PC-3 (cell line): ENCODE results near the gene REM1. TPM values are rescaled to one million over a fixed set of nuclear protein-coding genes. Genes with fewer than 3 reads are reported as not detected.
A peak's percentile ranks its signal among the peaks of the same experiment; 100 is the strongest.

Experiments
- ATAC-seq: fragments of 200-7000 bp; cut with Tn5 transposase; 2 replicates; pipeline ENCODE4 v1.9.1; 2020; ENCODE audit warnings: mild to moderate bottlenecking, moderate library complexity
- BruUV-seq: library from RNA; stranded (reverse); fragments of 400-500 nt; replicated peaks from 2 replicates; lab custom pipeline; 2021; lab: Mats Ljungman, UMichigan
- CTCF ChIA-PET: fragments of 300-600 bp; sonication (Branson Sonifier 250); formaldehyde crosslinking; loops from one replicate; lab custom pipeline; 2022; ENCODE audit warnings: antibody characterized with exemption; lab: Charles Lee
- POLR2A ChIA-PET: fragments of 300-600 bp; sonication (Branson Sonifier 250); formaldehyde crosslinking; loops from one replicate; lab custom pipeline; 2022; ENCODE audit warnings: antibody characterized with exemption; ENCODE audit not compliant: unreplicated experiment; lab: Charles Lee
- DNase-seq: peaks from one replicate; pipeline ENCODE4 v3.0.0-alpha.2; 2015
- H2AFZ ChIP-seq: fragments of 300-600 bp; sonication (generic); 2 replicates; pipeline ENCODE4 v1.6.0; 2016; ENCODE audit warnings: antibody characterized with exemption, low read length
- H3F3A ChIP-seq: fragments of 300-600 bp; sonication (generic); one replicate; pipeline ENCODE4 v1.6.0; 2017; ENCODE audit warnings: antibody characterized with exemption, low read length, control low read depth, mild to moderate bottlenecking; ENCODE audit not compliant: unreplicated experiment
- H3K27ac ChIP-seq: fragments of 300-600 bp; sonication (generic); 2 replicates; pipeline ENCODE4 v1.5.1; 2016; ENCODE audit warnings: mild to moderate bottlenecking, low read length
- H3K27me3 ChIP-seq: fragments of 300-600 bp; sonication (generic); 2 replicates; pipeline ENCODE4 v1.6.1; 2016; ENCODE audit warnings: low read length, mixed read lengths
- H3K36me3 ChIP-seq: fragments of 300-600 bp; sonication (generic); 2 replicates; pipeline ENCODE4 v1.6.1; 2016; ENCODE audit warnings: low read depth, mixed run types, low read length, mixed read lengths
- H3K4me1 ChIP-seq: fragments of 300-600 bp; sonication (generic); 2 replicates; pipeline ENCODE4 v1.5.1; 2016; ENCODE audit warnings: low read length; ENCODE audit not compliant: insufficient read depth
- H3K4me2 ChIP-seq: fragments of 300-600 bp; sonication (generic); 2 replicates; pipeline ENCODE4 v1.6.0; 2016; ENCODE audit warnings: low read length
- H3K4me3 ChIP-seq: fragments of 300-600 bp; sonication (generic); 2 replicates; pipeline ENCODE4 v1.5.1; 2016; ENCODE audit warnings: mild to moderate bottlenecking, low read length, mixed read lengths
- H3K79me2 ChIP-seq: fragments of 300-600 bp; sonication (generic); 2 replicates; pipeline ENCODE4 v1.6.1; 2017; ENCODE audit warnings: low read length, mixed read lengths
- H3K9ac ChIP-seq: fragments of 300-600 bp; sonication (generic); 2 replicates; pipeline ENCODE4 v1.6.0; 2016; ENCODE audit warnings: mild to moderate bottlenecking, low read length
- H3K9me2 ChIP-seq: fragments of 300-600 bp; sonication (generic); replicated peaks from 2 replicates; pipeline ENCODE4 v1.6.1; 2016; ENCODE audit warnings: mixed run types, low read length, mixed read lengths
- H3K9me3 ChIP-seq: fragments of 300-600 bp; sonication (generic); 2 replicates; pipeline ENCODE4 v1.6.1; 2016; ENCODE audit warnings: low read length, mixed read lengths
- H4K20me1 ChIP-seq: fragments of 300-600 bp; sonication (generic); 2 replicates; pipeline ENCODE4 v1.6.1; 2016; ENCODE audit warnings: low read length, mixed read lengths
- CTCF ChIP-seq: fragments of 300-600 bp; sonication (generic); conservative IDR thresholded peaks from 2 replicates; pipeline ENCODE4 v1.5.1; 2017; ENCODE audit warnings: antibody characterized with exemption, low read depth, mild to moderate bottlenecking, low read length
- EZH2 ChIP-seq: fragments of 300-600 bp; sonication (generic); IDR thresholded peaks from one replicate; pipeline ENCODE4 v1.6.1; 2017; ENCODE audit warnings: antibody characterized with exemption, mild to moderate bottlenecking, low read length; ENCODE audit not compliant: unreplicated experiment
- EZH2phosphoT487 ChIP-seq: fragments of 300-600 bp; sonication (generic); IDR thresholded peaks from 2 replicates; pipeline ENCODE4 v1.6.1; 2018; ENCODE audit warnings: mild to moderate bottlenecking, antibody characterized with exemption, low read length, borderline replicate concordance
- intact Hi-C: fragments of 100-400 bp; cut with micrococcal nuclease; formaldehyde crosslinking; loops from 2 replicates; pipeline ENCODE4 v1.9.0; 2023
- total RNA-seq: library from RNA; depleted of rRNA; stranded (reverse); fragments of >200 nt; gene quantifications from 2 replicates; pipeline ENCODE4 v1.2.3, GENCODE V29; 2014

The REM1 gene
- total RNA-seq, 1 experiment from 2014 or later = not detected

- Histone ChIP-seq H3K9ac (no peak overlapping the region), H3K27me3 (peaks cover 29% of the 10 kb centered on the region), H4K20me1 (no peaks in the 10 kb centered on the region), H3K4me2 (no peak overlapping the region), H3K9me3 (no peaks in the 10 kb centered on the region), H3K36me3 (no peaks in the 10 kb centered on the region), H3K9me2 (no peaks in the 10 kb centered on the region), H3K79me2 (no peaks in the 10 kb centered on the region), H3K4me3 (no peak overlapping the region), H2AFZ (no peak overlapping the region), H3K27ac (no peak overlapping the region), H3F3A (no peaks in the 10 kb centered on the region), H3K4me1 (no peaks in the 10 kb centered on the region)
- CTCF ChIA-PET = no interaction called here
- POLR2A ChIA-PET = no interaction called here
- no TSS peak for BruUV-seq
- no peak for TF ChIP-seq EZH2
- TF ChIP-seq EZH2phosphoT487 = no peak
- no peak for ATAC-seq
- no peak for DNase-seq
- intact Hi-C loops = no loop called here
Observed at GRCh38 chr20:31430568-31431115, 44.4 kb upstream of the REM1 start.

GRCh38 chr20:31440012-31440659 lies 35.0 kb upstream of the REM1 start, which contains the start of gene DEFB123:
Gene DEFB123, plus strand, starts transcription at chr20:31440632. Its CDS starts 67 bp downstream, at chr20:31440699.
- Histone ChIP-seq H3K4me2 (no peak within 1 kb of the TSS), H3K27ac (no peak within 1 kb of the TSS), H3K27me3 (peaks cover 56% of the 10 kb centered on the region), H3K9ac (no peak within 1 kb of the TSS), H3K4me1 (no peaks in the 10 kb centered on the region), H4K20me1 (no peaks in the 10 kb centered on the region), H3K9me3 (no peaks in the 10 kb centered on the region), H3K4me3 (no peak within 1 kb of the TSS), H3K79me2 (no peaks in the 10 kb centered on the region), H3K36me3 (no peaks in the 10 kb centered on the region), H3K9me2 (no peaks in the 10 kb centered on the region), H2AFZ (no peak within 1 kb of the TSS), H3F3A (no peaks in the 10 kb centered on the region)
- ChIA-PET CTCF (interaction anchor here (0.7 kb wide), 1 partner anchor 26 kb away, joined by 3 read pairs; no protein-coding TSS in a partner anchor), POLR2A (no interaction called here)
- DNase-seq (no peak), ATAC-seq (no peak)
- no TSS peak for BruUV-seq
- peak; percentile 54 for TF ChIP-seq CTCF
- no peak for TF ChIP-seq EZH2phosphoT487
- intact Hi-C loops = no loop called here

- Histone ChIP-seq H3K4me1 (no peaks in the 10 kb centered on the region), H4K20me1 (no peaks in the 10 kb centered on the region), H3K27ac (no peak overlapping the region), H3K9ac (no peak overlapping the region), H3K79me2 (no peaks in the 10 kb centered on the region), H2AFZ (no peak overlapping the region), H3K9me2 (no peaks in the 10 kb centered on the region), H3K4me2 (no peak overlapping the region), H3K9me3 (no peaks in the 10 kb centered on the region), H3K27me3 (peaks cover 36% of the 10 kb centered on the region), H3K4me3 (no peak overlapping the region), H3F3A (no peaks in the 10 kb centered on the region), H3K36me3 (no peaks in the 10 kb centered on the region)
- TF ChIP-seq CTCF (no peak), EZH2phosphoT487 (no peak), EZH2 (no peak)
- ATAC-seq (no peak), DNase-seq (no peak)
- POLR2A ChIA-PET = no interaction called here
- intact Hi-C loops = no loop called here
- CTCF ChIA-PET = no interaction called here
- no TSS peak for BruUV-seq
Observed at GRCh38 chr20:31446084-31446819, 28.8 kb upstream of the REM1 start.
